AG08395 (cell line): Measurements from ENCODE around the gene MYPOP.
"Not testable (repeated sequence)": the region's sequence is repeated elsewhere in the genome, so short reads cannot be mapped to it uniquely, and the experiment has no call there.

ENCODE experiments used
- DNase-seq: peaks from one replicate; pipeline ENCODE4 v3.0.0; 2012; ENCODE audit warnings: mixed read lengths, low spot score

Gene MYPOP

GRCh38 chr19:45883881-45884681 is 18.3 kb downstream of the MYPOP start:
- DNase-seq, result no peak

- no peak for DNase-seq
Observed at GRCh38 chr19:45883586-45883880, 18.9 kb downstream of the MYPOP start.

- peak; percentile 89 for DNase-seq
Observed at GRCh38 chr19:45882652-45883585, 19.5 kb downstream of the MYPOP start.

- DNase-seq, result no peak
Observed at GRCh38 chr19:45881909-45882528, 20.4 kb downstream of the MYPOP start.

GRCh38 chr19:45881082-45881908 is 21.1 kb downstream of the MYPOP start:
- DNase-seq, result no peak

- no peak for DNase-seq
Observed at GRCh38 chr19:45879971-45880370, 22.4 kb downstream of the MYPOP start.

GRCh38 chr19:45879055-45879454 is 23.4 kb downstream of the MYPOP start:
- no peak for DNase-seq

GRCh38 chr19:45878043-45878794 is 24.2 kb downstream of the MYPOP start:
- DNase-seq, result no peak

GRCh38 chr19:45876411-45877197 is 25.8 kb downstream of the MYPOP start:
- peak; percentile 31 for DNase-seq

- no peak for DNase-seq
Observed at GRCh38 chr19:45876161-45876410, 26.3 kb downstream of the MYPOP start.

GRCh38 chr19:45874620-45874966 is 27.8 kb downstream of the MYPOP start:
- no peak for DNase-seq

GRCh38 chr19:45873219-45873772 is 29.1 kb downstream of the MYPOP start:
- no peak for DNase-seq

- no peak for DNase-seq
Observed at GRCh38 chr19:45872095-45872919, 30.1 kb downstream of the MYPOP start.

GRCh38 chr19:45870798-45871197 is 31.6 kb downstream of the MYPOP start:
- DNase-seq, result no peak

GRCh38 chr19:45867241-45867640 is 35.2 kb downstream of the MYPOP start:
- not testable (repeated sequence) for DNase-seq

GRCh38 chr19:45866400-45867176 is 35.8 kb downstream of the MYPOP start:
- DNase-seq, result no peak

GRCh38 chr19:45865269-45865948 is 37.0 kb downstream of the MYPOP start:
- DNase-seq, result no peak

GRCh38 chr19:45864629-45865082 is 37.8 kb downstream of the MYPOP start:
- no peak for DNase-seq
